ENCODE measurements around the gene ACTG2. TPM values are rescaled to one million over a fixed set of nuclear protein-coding genes. Genes with fewer than 3 reads are reported as not detected.

Gene ACTG2
- total RNA-seq, 1 experiment from 2014 or later = 1.5 TPM

DNA sequence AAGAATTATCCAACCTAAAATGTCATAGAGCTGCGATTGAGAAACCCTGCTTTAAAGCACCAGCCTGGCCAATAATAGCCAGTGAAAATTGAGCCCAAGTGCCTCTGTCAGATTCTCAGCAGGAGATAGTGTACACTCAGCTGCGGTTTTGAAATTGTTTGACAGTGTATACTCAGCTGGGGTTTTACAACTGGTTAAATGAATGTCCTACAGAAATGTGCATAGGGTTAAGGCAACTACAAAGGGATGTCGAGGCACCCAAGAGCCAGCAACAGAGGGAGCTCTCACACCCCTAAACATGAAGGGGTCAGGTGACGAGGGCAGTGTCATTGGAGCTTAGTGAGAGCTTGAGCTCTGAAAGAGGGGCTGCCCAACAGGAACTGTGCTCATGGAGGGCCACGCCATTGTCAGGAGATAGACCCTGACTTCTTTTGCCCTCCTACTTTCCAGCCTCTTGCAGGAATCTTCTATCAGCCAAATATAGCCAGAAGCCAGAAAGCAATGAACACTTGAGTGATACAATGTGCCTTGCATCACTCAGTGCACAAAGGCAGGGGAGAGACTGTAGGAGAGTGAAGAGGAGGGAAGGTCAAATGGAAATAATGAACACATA, 15.1 kb downstream of the ACTG2 start:
- Mint-ChIP-seq H3K27me3 (ENCODE audit: low read depth) (no peaks in the 10 kb centered on the region; the same call in 1 of the 2 replicates), H3K4me1 (peaks cover 4 to 5% of the 10 kb centered on the region in 2 experiments), H3K36me3 (ENCODE audit: insufficient read depth in 1 of 3, low read depth in 3 of 3) (no peaks in the 10 kb centered on the region), H3K9me3 (no peaks in the 10 kb centered on the region), H3K4me3 (no peak overlapping the region), H3K27ac (peak overlapping the region in 1 of 3 experiments; percentile 93; a peak in 1 of 7 replicates)
- Histone ChIP-seq H3K18ac (ENCODE audit: insufficient read length, low read depth, low read length) (no peak overlapping the region), H3K9me3 (ENCODE audit: control insufficient read depth, low read depth, low read length) (no peaks in the 10 kb centered on the region), H3K9ac (ENCODE audit: extremely low read depth, insufficient read length, low read length) (no peak overlapping the region), H3T11ph (ENCODE audit: low read length) (no peak overlapping the region), H2AFZ (ENCODE audit: low read length) (peak overlapping the region; percentile 92), H3K27me3 (ENCODE audit: insufficient read depth, low read length) (no peaks in the 10 kb centered on the region), H3K4me1 (ENCODE audit: insufficient read depth, low read length) (no peaks in the 10 kb centered on the region), H3K56ac (ENCODE audit: insufficient read length, low read depth, low read length) (no peak overlapping the region), H3K4ac (ENCODE audit: low read depth, low read length) (no peak overlapping the region), H3K79me2 (ENCODE audit: insufficient read depth, low read length) (no peaks in the 10 kb centered on the region), H3K4me2 (ENCODE audit: insufficient read depth, insufficient read length, low read length) (no peak overlapping the region), H2BK120ac (ENCODE audit: low read depth, low read length, poor library complexity, severe bottlenecking) (no peak overlapping the region), H3K14ac (ENCODE audit: insufficient read depth, low read length) (no peak overlapping the region), H4K5ac (ENCODE audit: insufficient read length, low read depth, low read length) (no peak overlapping the region), H4K20me1 (ENCODE audit: control insufficient read depth, insufficient read depth, insufficient read length) (no peaks in the 10 kb centered on the region), H2BK12ac (ENCODE audit: insufficient read length, low read depth, low read length) (no peak overlapping the region), H3K27ac (ENCODE audit: insufficient read length, low read depth, low read length) (no peak overlapping the region), H2BK15ac (ENCODE audit: low read depth, low read length) (no peak overlapping the region), H2AK5ac (ENCODE audit: insufficient read length, low read length) (no peak overlapping the region), H2BK20ac (ENCODE audit: low read depth, low read length, poor library complexity, severe bottlenecking) (no peak overlapping the region), H4K8ac (replicated peaks; ENCODE audit: insufficient read length, low read depth, low read length) (no peak overlapping the region), H3K23me2 (ENCODE audit: insufficient read length, low read depth, low read length, poor library complexity, severe bottlenecking) (no peaks in the 10 kb centered on the region), H4K91ac (ENCODE audit: insufficient read length, low read depth, low read length) (no peak overlapping the region), H3K79me1 (ENCODE audit: insufficient read depth, low read depth, low read length, poor library complexity, severe bottlenecking) (no peaks in the 10 kb centered on the region), H3K23ac (ENCODE audit: insufficient read length, low read depth, low read length) (no peak overlapping the region), H2BK5ac (ENCODE audit: insufficient read length, low read length) (no peak overlapping the region)
- no CpG with 5 or more reads among the region's 5 CpGs for WGBS (ENCODE audit: extremely low coverage, insufficient read length, low lambda C conversion rate)
- DNase-seq = peak; percentile 71
- TF ChIP-seq, protein P1, sequence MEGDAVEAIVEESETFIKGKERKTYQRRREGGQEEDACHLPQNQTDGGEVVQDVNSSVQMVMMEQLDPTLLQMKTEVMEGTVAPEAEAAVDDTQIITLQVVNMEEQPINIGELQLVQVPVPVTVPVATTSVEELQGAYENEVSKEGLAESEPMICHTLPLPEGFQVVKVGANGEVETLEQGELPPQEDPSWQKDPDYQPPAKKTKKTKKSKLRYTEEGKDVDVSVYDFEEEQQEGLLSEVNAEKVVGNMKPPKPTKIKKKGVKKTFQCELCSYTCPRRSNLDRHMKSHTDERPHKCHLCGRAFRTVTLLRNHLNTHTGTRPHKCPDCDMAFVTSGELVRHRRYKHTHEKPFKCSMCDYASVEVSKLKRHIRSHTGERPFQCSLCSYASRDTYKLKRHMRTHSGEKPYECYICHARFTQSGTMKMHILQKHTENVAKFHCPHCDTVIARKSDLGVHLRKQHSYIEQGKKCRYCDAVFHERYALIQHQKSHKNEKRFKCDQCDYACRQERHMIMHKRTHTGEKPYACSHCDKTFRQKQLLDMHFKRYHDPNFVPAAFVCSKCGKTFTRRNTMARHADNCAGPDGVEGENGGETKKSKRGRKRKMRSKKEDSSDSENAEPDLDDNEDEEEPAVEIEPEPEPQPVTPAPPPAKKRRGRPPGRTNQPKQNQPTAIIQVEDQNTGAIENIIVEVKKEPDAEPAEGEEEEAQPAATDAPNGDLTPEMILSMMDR (conservative IDR thresholded peaks at IDR 0.05) = peak; percentile 65

Measured in H9 (cell line).